Left kidney (tissue), 2 donors: ENCODE data around the gene BARX2. TPM values are rescaled to one million over a fixed set of nuclear protein-coding genes. Genes with fewer than 3 reads are reported as not detected.

Experiments
- DNase-seq: peaks from one replicate; pipeline ENCODE4 v3.0.0-alpha.2; 2013
- polyA plus RNA-seq: library from polyadenylated mRNA; unstranded; fragments of 120-200 nt; gene quantifications from one replicate; pipeline ENCODE4 v1.2.1, GENCODE V29; 2013; ENCODE audit not compliant: insufficient read length

The BARX2 gene
- polyA plus RNA-seq, 1 donor = 1.0 TPM

GRCh38 chr11:129373489-129373953, 2.1 kb upstream of the BARX2 start:
- no peak for DNase-seq

GRCh38 chr11:129374081-129374992, 1.3 kb upstream of the BARX2 start:
- DNase-seq = no peak

GRCh38 chr11:129374993-129375750, 476 bp upstream of the BARX2 start:
- no peak for DNase-seq

GRCh38 chr11:129376658-129377341, 1.2 kb downstream of the BARX2 start:
- no peak for DNase-seq

GRCh38 chr11:129377739-129378138, 2.1 kb downstream of the BARX2 start:
- DNase-seq = no peak

- DNase-seq = no peak
These were observed 4.8 kb downstream of the BARX2 start for GRCh38 chr11:129380413-129380812.

GRCh38 chr11:129382583-129382982, 6.9 kb downstream of the BARX2 start:
- DNase-seq = no peak

GRCh38 chr11:129383060-129383459, 7.4 kb downstream of the BARX2 start:
- no peak for DNase-seq

- no peak for DNase-seq
These were observed 7.9 kb downstream of the BARX2 start for GRCh38 chr11:129383502-129383901.

- no peak for DNase-seq
These were observed 8.8 kb downstream of the BARX2 start for GRCh38 chr11:129384415-129384814.

- DNase-seq = no peak
These were observed 10.2 kb downstream of the BARX2 start for GRCh38 chr11:129385801-129386200.

- DNase-seq = no peak
These were observed 11.2 kb downstream of the BARX2 start for GRCh38 chr11:129386795-129387397.

- no peak for DNase-seq
These were observed 11.8 kb downstream of the BARX2 start for GRCh38 chr11:129387434-129387833.

- no peak for DNase-seq
These were observed 13.2 kb downstream of the BARX2 start for GRCh38 chr11:129388824-129389223.

GRCh38 chr11:129390303-129390821, 14.7 kb downstream of the BARX2 start:
- no peak for DNase-seq

GRCh38 chr11:129391360-129391759, 15.7 kb downstream of the BARX2 start:
- DNase-seq = no peak

- DNase-seq = no peak
These were observed 16.2 kb downstream of the BARX2 start for GRCh38 chr11:129391821-129392220.

- DNase-seq = no peak
These were observed 17.3 kb downstream of the BARX2 start for GRCh38 chr11:129392995-129393394.

- DNase-seq = no peak
These were observed 19.1 kb downstream of the BARX2 start for GRCh38 chr11:129394709-129395108.

- DNase-seq = no peak
These were observed 19.8 kb downstream of the BARX2 start for GRCh38 chr11:129395432-129395831.

- no peak for DNase-seq
These were observed 20.2 kb downstream of the BARX2 start for GRCh38 chr11:129395883-129396282.

GRCh38 chr11:129396454-129396853, 20.8 kb downstream of the BARX2 start:
- no peak for DNase-seq
